Kidney (tissue), 14 donors: ENCODE measurements around the gene TRNT1. TPM values are rescaled to one million over a fixed set of nuclear protein-coding genes. Genes with fewer than 3 reads are reported as not detected.

Experiments used
- DNase-seq, 5 donors: peaks; one replicate each; pipeline ENCODE4 v3.0.0-alpha.2; 2013 to 2020
- FAIRE-seq: peaks from 2 replicates; lab custom pipeline; 2012; peaks lifted over from hg19 to GRCh38; lab: Jason Lieb, UNC
- H3K27ac ChIP-seq, 2 donors: one replicate each; pipeline ENCODE4 v1.7.0; 2013; ENCODE audit warnings: low read depth in 2 of 2, low read length in 2 of 2, inconsistent platforms in 1 of 2
- H3K27me3 ChIP-seq: one replicate; pipeline ENCODE4 v1.7.1; 2013; ENCODE audit warnings: low read length, inconsistent platforms; ENCODE audit not compliant: control insufficient read depth, insufficient read depth
- H3K36me3 ChIP-seq, 3 donors: one replicate each; pipeline versions ENCODE4 v1.7.0 to v1.7.1; 2013; ENCODE audit warnings: low read length in 3 of 3, control low read depth in 1 of 3, inconsistent platforms in 1 of 3; ENCODE audit not compliant: insufficient read depth in 3 of 3, control insufficient read depth in 2 of 3
- H3K4me1 ChIP-seq, 3 donors: one replicate each; pipeline versions ENCODE4 v1.7.0 to v1.7.1; 2013; ENCODE audit warnings: low read length in 3 of 3, inconsistent platforms in 1 of 3, low read depth in 1 of 3; ENCODE audit not compliant: control insufficient read depth in 2 of 3, insufficient read depth in 2 of 3
- H3K4me3 ChIP-seq, 3 donors: one replicate each; pipeline versions ENCODE4 v1.7.0 to v1.8.1; 2013; ENCODE audit warnings: low read length in 3 of 3, control low read depth in 1 of 3, inconsistent platforms in 1 of 3
- H3K9ac ChIP-seq, 3 donors: one replicate each; pipeline versions ENCODE4 v1.7.0 to v1.7.1; 2013; ENCODE audit warnings: low read length in 3 of 3, control low read depth in 1 of 3, inconsistent platforms in 1 of 3
- H3K9me3 ChIP-seq, 3 donors: one replicate each; pipeline versions ENCODE4 v1.7.0 to v1.7.1; 2013; ENCODE audit warnings: low read length in 3 of 3, control low read depth in 1 of 3, inconsistent platforms in 1 of 3; ENCODE audit not compliant: control insufficient read depth in 2 of 3, insufficient read depth in 1 of 3
- CTCF ChIP-seq: IDR thresholded peaks from 3 replicates; pipeline ENCODE4 v1.5.1; 2012; ENCODE audit warnings: mild to moderate bottlenecking, moderate library complexity, borderline replicate concordance; ENCODE audit not compliant: insufficient read depth; ENCODE audit errors: extremely low read depth
- intact Hi-C: fragments of 100-400 bp; cut with DNase I; formaldehyde crosslinking; loops from one replicate; pipeline ENCODE4 v1.11.1; 2022
- polyA plus RNA-seq: library from polyadenylated mRNA; stranded (reverse); fragments of 350-450 nt; fragmentation: Illumina TruSeq; extraction: RNeasy Lipid Tissue Mini Kit (QIAGEN cat#74804); gene quantifications from one replicate; pipeline ENCODE4 v1.2.3, GENCODE V29; 2014; ENCODE audit warnings: low read depth, low replicate concordance; ENCODE audit not compliant: insufficient read depth
- total RNA-seq: library from RNA; stranded (reverse); fragmentation: NEBNext Ultra II Directional; extraction: Animal tissue kit (Norgen Biotek cat#: 25700); gene quantifications from one replicate; pipeline ENCODE4 v1.2.1, GENCODE V29; 2021
- donor health status: control.
- donor health status: control.
- donor health status: control.
- donor health status: control.
- donor health status: control.
- donor health status: DM: yes; HTN: yes; CAD: no.
- donor health status: Normal renal cell carcinoma (clear cell type).

The TRNT1 gene
- total and polyA plus RNA-seq, 2 donors from 2014 or later, result 17.5 to 27.3 TPM

- Histone ChIP-seq H3K27me3 (no peaks in the 10 kb centered on the region), H3K4me3 (no peak overlapping the region), H3K36me3 (no peaks in the 10 kb centered on the region), H3K27ac (no peak overlapping the region), H3K4me1 (no peaks in the 10 kb centered on the region), H3K9me3 (no peaks in the 10 kb centered on the region), H3K9ac (no peak overlapping the region)
- DNase-seq (no peak), FAIRE-seq (no peak)
- TF ChIP-seq CTCF, result no peak
- intact Hi-C loops, result no loop called here
These were observed 44.4 kb upstream of the TRNT1 start for GRCh38 chr3:3082234-3082924.

- DNase-seq (no peak), FAIRE-seq (no peak)
- intact Hi-C loops, result no loop called here
- Histone ChIP-seq H3K36me3 (no peaks in the 10 kb centered on the region), H3K4me3 (no peak overlapping the region), H3K27me3 (no peaks in the 10 kb centered on the region), H3K9me3 (no peaks in the 10 kb centered on the region), H3K4me1 (no peaks in the 10 kb centered on the region), H3K9ac (no peak overlapping the region), H3K27ac (no peak overlapping the region)
- no peak for TF ChIP-seq CTCF
These were observed 41.9 kb upstream of the TRNT1 start for GRCh38 chr3:3084890-3085289.

- no peak overlapping the region for H3K9ac ChIP-seq
- no peak overlapping the region for H3K4me3 ChIP-seq
- FAIRE-seq (no peak), DNase-seq (no peak)
- no peaks in the 10 kb centered on the region for H3K36me3 ChIP-seq
- H3K4me1 ChIP-seq, result no peaks in the 10 kb centered on the region
- no peaks in the 10 kb centered on the region for H3K9me3 ChIP-seq
- intact Hi-C loops, result no loop called here
- H3K27ac ChIP-seq, result no peak overlapping the region
- TF ChIP-seq CTCF, result no peak
- H3K27me3 ChIP-seq, result no peaks in the 10 kb centered on the region
These were observed 41.0 kb upstream of the TRNT1 start for GRCh38 chr3:3085782-3086181.

- no peaks in the 10 kb centered on the region for H3K9me3 ChIP-seq
- intact Hi-C loops, result no loop called here
- no peaks in the 10 kb centered on the region for H3K27me3 ChIP-seq
- H3K4me1 ChIP-seq, result no peaks in the 10 kb centered on the region
- H3K27ac ChIP-seq, result no peak overlapping the region
- DNase-seq (no peak), FAIRE-seq (no peak)
- H3K36me3 ChIP-seq, result no peaks in the 10 kb centered on the region
- no peak overlapping the region for H3K4me3 ChIP-seq
- H3K9ac ChIP-seq, result no peak overlapping the region
- TF ChIP-seq CTCF, result no peak
These were observed 40.5 kb upstream of the TRNT1 start for GRCh38 chr3:3086239-3086638.
